ENCODE results near the gene NUBP2. TPM values are rescaled to one million over a fixed set of nuclear protein-coding genes. Genes with fewer than 3 reads are reported as not detected.

NUBP2 gene
- total RNA-seq, 1 donor from 2014 or later = 37.9 TPM

DNA sequence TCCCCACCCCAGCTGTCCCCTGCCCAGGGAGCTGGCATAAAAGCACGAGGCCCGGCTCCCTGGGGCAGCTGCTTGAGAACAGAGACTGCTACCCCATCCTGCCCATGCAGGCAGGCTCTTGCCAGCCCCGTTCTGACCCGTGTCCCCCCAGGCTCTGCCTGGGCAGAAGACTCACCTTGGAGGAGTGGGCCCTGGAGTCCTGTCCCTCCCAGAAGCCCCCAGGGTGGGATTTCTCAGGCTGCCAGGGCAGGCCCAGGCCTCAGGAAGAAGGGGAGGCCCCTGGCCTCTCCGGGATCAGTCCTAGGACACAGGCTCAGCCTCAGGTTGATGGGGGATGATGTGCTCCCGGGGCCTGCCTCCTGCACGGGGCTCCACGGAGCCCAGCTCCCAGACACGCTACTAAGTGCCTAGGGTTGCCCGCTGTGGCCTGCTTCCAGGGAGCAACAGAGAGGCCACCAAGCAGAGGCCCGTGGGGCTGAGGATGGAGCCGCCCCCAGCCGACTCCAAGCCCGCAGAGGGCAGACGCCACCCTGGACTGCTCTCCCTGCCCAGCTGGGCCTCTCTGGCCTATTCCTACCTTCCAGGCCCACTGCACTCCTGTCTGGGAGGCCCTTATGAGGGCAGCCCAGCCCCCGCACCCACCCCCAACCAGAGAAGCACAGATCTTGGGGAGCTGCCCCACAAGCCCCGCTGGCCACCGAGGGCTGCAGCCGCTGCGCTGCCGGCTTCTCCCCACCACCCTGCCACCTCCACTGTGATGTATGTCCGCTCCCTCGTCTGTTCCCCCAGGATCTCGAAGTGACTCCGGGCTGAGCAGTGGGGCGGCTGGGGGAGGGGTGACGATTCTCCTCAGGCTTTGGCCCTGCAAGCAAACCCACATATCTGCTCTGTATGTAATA lies 13.1 kb upstream of the NUBP2 start:
- intact Hi-C loops (cut with DNase I) = no loop called here
- DNase-seq (ENCODE audit: missing footprints) (no peak), ATAC-seq (no peak)

DNA sequence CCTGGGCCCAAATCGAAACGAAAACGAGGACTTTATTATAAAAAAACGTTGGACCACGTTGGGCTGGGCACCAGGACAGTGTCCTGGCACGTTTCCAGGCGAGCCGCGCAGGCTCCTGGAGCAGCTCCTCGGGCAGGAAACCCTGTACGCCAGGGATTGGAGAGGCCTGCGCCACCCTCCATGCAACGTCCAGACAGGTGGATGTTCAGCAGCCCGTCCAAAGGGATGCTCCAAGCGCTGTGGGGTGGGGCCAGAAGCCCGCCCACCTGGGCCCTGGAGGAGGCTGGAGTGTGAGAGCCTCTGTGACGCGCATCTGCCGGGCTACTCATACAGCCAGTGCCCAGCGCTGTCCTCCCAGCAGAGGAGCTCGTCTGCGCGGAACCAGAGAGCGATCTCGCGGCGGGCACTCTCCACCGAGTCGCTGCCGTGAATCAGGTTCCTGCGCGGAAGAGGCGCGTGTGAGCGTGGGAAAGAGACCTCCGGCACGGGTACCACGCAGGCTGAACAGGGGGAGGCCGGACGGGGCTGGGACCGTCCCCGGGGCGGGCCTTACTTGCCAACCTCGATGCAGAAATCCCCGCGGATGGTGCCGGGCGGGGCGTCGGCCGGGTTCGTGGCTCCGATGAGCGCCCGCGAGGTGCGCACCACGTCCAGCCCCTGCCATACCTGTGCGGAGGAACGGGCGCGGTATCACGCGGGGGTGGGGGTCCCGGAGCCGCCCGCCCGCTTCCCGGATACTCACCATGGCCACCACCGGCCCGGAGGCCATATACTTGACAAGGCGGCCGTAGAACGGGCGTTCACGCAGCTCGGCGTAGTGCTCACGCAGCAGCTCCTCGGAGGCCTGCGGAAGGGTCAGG lies 12.2 kb upstream of the NUBP2 start:
- intact Hi-C loops (cut with DNase I) = no loop called here
- peak; percentile 11 for ATAC-seq
- no peak for DNase-seq (ENCODE audit: missing footprints)

DNA sequence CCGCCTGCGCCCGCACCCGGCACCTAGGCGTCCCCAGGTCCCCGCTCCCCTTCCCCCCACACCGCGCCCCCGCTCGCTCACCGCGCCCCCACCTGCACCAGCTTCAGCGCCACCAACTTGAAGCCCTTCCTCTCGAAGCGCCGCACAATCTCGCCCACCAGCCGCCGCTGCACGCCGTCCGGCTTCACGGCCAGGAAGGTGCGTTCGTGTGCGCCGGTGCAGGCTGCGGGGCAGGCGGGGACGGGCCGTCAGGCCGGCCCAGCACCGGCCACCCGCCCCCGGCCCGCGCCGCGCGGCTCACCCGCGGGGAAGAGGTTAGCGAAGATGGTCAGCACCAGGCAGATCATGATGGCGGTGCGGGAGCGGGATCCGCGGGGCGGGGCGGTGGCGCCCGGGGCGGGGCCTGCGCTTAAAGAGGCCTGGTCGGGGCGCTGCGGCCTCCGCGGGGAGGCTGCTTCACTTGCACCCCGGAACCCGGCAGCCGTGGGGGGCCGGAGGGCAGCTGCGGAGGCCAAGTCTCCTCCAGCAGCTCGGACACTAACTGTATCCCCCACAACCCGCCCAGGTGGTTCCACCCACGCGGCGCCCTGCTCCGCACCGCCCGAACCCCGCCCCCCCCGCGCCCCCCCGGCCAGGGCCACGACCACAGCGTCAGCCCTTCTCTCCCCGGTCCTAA lies 11.4 kb upstream of the NUBP2 start, which contains the start of gene NME3:
Gene NME3 (minus strand): TSS at position 356 of the 676 bp plus-strand sequence. CDS start 9 bp downstream, at position 347.
- peak; percentile 93 for DNase-seq (ENCODE audit: missing footprints)
- peak; percentile 65 for ATAC-seq
- intact Hi-C loops (cut with DNase I) = no loop called here

DNA sequence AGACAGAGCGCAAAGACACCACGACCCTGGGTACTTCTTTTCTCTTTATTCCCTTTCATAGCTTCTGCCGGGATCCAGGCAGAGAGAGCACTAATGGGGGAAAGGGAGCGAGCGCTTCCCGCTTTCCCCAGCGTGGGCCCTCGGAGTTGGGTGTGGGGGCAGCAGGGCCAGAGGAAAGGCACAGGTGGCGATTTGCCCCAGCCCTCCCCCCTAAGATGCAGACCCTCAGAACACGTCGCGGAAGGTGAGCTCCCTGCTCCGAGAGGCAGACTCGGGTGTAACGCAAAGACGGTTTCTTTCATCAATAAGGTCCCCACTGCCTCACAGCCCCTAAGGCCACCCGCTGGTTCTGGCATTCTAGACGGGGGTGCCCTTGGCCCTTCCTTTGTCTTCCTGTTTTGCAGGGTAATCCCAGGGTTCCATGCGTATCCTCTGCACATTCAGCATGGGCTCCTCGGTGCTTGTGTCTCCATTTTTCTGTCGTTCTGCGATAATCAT lies 10.8 kb upstream of the NUBP2 start:
- ATAC-seq (no peak), DNase-seq (ENCODE audit: missing footprints) (no peak)
- intact Hi-C loops (cut with DNase I) = no loop called here

DNA sequence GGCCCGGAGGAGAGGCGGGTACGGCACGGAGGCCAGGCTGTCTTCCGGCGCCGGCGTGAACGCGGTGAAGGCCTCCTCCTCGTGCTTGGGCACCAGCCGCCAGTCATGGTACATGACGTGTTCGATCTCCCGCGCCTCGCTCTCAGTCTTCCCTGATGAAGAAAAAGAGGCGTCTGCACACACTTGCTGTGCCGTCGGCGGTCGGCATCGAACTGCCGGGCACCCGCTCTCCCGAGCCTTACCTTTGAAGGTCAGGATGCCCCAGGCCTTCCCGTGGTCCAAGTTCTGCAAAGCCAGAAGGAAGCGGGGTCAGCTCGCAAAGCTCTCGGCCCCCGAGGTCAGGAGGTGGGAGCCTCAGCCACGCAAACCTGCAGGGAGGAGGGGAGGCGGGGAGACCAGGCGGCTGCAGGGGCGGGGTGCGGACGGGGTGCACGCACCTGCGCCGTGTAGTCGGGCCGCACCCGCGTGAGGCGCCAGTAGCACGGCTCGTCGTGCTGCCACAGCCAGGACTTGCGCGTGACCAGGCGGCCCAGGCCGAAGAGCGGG lies 10.3 kb upstream of the NUBP2 start, which contains the start of gene EME2:
Gene EME2 (plus strand): TSS at position 449 of the 546 bp plus-strand sequence. CDS start 418 bp downstream, outside the sequence.
- ATAC-seq (no peak), DNase-seq (ENCODE audit: missing footprints) (no peak)
- intact Hi-C loops (cut with DNase I) = no loop called here

DNA sequence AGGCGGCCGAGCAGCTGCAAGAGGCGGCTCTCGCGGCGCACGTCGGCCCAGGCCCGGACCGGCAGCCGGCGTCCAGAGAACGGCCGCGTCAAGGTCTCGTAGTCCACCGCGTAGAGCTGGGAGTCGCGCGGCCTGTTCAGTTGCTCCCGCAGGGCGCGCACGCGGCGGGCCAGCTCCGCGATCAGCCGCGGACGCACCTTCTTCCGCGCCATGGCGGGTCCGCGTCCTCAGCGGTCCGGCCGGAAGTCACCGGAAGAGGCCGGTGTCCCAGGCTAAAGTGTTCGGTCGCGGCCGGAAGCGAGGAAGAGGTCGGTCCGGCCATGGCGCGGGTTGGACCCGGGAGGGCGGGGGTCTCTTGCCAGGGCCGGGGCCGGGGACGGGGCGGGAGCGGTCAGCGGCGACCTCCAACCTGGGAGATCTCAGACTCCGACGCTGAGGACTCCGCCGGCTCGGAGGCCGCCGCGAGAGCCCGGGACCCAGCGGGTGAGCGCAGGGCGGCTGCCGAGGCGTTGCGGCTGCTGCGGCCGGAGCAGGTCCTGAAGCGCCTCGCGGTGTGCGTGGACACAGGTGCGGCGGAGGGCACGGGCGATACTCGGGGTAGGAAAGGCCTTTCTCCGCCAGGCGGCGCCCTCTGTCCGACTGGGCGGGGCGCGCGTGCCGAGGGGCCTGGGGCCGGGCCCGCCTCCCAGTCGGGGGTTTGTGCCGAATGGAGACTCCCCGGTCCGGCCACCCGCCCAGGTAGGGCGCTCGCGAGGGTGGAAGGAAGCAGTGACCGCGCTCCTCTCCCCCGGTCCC lies 9.7 kb upstream of the NUBP2 start, which contains the start of gene MRPS34:
Gene MRPS34 (minus strand): TSS at position 227 of the 795 bp plus-strand sequence. CDS start 15 bp downstream, at position 212.
- intact Hi-C loops (cut with DNase I) = no loop called here
- peak; percentile 93 for DNase-seq (ENCODE audit: missing footprints)
- peak; percentile 70 for ATAC-seq

DNA sequence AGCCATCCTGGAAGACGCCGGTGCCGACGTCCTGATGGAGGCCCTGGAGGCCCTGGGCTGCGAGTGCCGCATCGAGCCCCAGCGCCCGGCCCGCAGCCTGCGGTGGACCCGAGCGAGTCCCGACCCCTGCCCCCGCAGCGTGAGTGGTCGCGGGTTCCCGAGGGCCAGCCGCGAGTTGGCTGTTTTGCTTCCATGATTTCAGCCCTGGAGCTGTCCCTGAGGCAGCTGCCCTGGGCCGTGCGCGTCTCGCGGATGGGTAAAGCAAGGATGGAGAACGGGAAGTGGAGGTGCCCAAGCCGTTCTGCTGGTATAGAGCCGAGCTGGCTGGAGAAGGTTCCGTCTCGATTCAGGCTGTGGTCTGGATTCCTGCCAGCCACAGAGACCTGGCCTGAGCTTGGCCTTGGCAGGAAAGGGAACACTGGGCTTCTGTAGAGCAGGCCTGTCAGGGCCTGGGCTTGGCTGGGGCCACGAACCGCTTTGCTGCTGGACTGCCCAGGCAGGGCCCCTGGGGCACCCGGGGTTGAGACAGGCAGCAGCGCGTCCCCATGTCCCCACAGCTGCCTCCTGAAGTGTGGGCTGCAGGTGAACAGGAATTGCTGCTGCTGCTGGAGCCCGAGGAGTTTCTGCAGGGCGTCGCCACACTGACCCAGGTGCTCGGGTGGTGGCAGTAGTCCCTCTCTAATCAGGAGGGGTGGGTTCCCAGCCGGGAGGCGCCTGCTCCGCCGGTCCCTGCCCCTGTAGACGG lies 8.9 kb upstream of the NUBP2 start:
- intact Hi-C loops (cut with DNase I) = no loop called here
- no peak for DNase-seq (ENCODE audit: missing footprints)
- ATAC-seq = no peak

DNA sequence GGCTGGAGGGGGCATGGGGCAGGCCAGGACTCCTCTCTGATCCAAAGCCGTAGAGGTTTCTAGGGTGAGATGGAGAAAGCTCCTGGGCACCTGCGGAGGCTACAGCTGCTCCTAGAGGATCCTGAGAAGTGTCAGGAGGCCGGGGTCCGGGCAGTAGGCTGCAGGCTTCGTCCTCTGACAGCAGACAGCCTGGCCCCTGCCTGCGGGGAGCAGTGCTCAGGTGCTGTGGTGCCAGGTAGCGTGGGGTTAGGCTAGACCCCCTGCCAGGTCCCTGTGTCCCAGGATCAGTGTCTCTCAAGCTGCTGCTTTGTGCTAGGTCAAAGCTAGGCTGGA lies 8.3 kb upstream of the NUBP2 start:
- intact Hi-C loops (cut with DNase I) = no loop called here
- ATAC-seq = no peak
- no peak for DNase-seq (ENCODE audit: missing footprints)

DNA sequence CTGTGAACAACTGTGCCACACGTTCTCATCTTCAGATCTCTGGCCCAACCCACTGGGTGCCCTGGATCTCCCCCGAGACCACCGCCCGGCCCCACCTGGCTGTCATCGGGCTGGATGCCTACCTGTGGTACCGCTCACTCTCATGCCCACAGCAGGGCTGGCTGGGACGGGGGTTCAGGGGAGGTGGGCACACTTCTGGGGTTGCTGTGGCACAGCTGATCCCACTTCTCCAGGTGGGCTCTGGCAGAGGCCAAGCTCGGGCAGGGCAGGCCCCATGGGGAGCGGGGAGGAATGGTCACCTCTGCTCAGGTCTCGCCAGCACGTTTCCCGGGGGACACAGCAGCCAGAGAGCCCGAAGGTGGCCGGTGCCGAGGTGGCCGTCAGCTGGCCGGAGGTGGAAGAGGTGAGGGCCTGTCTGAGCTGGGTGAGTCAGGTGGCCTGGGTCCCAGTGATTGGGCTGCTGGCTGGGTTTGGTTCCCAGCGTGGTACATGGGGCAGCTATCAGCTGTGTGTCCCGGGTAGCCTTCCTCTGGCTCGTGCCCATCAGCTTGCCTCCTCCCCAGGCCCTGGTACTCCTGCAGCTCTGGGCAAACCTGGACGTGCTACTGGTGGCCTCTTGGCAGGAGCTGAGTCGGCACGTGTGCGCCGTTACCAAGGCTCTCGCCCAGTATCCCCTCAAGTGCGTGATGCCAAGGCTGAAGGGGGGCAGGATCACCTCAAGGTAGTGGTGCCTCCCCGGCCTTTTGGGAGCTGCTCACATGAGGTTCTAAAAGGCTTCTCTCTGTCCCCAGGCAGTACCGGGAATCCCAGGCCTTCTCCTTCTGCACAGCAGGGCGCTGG lies 7.5 kb upstream of the NUBP2 start:
- ATAC-seq (no peak), DNase-seq (ENCODE audit: missing footprints) (peak; percentile 30)
- intact Hi-C loops (cut with DNase I) = no loop called here

DNA sequence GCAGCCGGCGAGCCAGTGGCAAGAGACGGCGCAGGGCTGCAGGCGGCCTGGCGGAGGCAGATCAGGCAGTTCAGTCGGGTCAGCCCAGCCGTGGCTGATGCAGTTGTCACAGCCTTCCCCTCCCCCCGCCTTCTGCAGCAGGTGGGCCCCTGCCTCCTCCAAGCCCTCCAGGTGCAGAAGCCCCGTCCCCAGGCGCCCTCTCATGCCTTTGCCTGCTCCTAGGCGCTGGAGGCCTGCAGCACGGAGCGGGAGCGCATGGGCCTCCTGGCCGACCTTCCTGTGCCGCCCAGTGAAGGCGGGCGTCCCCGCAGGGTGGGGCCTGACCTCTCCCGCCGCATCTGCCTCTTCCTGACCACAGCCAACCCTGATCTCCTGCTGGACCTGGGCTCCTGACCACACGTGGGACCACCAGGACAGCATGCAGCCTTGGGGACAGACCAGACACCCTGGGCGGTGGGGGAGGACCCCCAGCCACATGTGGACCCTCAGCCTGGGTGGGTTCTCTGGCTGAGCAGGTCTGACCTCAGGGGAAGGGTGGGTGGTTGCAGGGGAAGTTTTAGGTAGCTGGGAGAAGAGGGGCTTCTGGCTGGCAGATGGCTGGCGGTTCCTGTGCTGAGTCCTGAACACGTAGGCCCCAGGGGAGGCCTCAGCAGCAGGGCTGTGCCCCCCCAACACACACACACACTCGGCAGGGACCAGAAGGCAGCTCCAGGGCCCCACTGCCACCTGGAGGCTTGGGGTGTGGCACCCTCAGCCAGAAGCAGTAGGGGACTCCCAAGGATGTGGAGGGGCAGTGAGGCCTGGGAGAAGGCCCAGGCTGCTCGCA lies 6.7 kb upstream of the NUBP2 start:
- DNase-seq (ENCODE audit: missing footprints) = peak; percentile 18
- no peak for ATAC-seq
- intact Hi-C loops (cut with DNase I) = no loop called here

DNA sequence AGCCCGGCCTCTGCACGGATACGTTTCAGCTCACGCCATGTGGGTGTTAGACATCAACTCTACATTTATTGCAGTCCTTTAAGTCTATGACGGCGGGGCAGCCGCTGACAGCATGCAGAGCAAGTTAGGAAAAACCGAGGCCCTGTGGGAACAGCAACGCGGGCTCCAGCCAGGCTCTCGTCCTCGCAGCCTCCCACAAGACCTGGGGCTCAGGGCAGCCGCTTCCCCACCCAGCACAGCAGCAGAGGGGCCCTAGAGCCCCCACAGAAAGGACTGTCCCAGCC lies 6.1 kb upstream of the NUBP2 start:
- ATAC-seq = no peak
- intact Hi-C loops (cut with DNase I) = no loop called here
- peak; percentile 49 for DNase-seq (ENCODE audit: missing footprints)

DNA sequence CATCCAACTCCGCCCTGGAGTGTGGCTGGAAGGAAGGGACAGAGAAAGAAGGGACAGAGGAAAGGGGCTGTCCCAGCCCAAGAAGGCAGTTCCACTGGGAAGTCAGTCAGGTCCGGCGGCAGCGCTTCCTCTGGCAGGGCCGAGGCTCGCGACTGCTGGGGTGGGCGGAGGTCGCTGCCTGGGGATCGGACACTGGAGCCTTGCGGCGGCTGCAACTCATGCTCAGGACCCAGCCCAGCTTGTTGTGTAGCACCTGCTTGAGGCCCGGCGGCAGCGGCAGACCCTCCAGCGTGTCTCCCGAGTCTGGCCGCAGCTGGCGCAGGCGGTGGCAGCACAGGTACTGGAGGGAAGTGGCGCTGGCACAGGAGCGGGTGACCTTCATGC lies 5.8 kb upstream of the NUBP2 start:
- intact Hi-C loops (cut with DNase I) = no loop called here

DNA sequence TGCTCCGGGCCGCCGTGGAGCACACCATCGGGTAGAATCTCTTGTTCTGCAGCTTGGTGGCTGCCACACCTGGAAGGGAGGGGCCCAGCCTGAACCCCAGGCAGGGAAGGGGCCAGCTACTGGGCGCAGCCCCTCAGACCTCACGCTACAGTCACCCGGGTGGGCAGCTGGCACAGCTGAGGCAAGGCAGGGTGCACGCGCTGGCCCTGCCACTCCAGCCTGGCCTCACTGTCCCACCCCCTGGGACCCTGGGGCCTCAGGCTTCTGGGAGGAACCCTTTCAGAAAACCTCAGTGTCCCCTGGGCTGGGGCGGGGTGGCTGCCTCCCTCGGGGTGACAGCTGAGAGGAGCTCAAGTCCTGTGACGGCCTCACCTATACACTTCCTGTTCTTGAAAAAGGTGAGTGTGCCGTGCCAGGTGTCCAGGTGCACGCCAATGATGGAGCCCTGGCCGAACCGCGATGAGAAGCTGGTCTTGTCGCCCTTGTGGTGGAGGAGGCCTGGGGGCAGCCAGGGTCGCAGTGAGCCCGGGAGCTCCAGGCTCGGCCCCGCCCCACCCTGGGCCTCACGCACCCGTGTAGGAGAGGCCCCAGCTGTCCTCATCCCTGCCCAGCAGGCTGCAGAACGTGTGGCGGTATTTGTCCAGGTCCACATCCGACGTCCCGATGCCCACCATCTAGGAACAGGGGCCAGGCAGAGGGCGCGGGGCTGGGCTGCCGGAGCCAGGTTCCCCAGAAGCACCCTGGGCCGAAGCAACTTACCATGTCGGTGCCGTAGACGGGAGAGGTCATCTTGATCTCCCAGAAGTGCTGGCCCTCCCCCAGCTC lies 5.2 kb upstream of the NUBP2 start:
- ATAC-seq = no peak
- intact Hi-C loops (cut with DNase I) = no loop called here
- DNase-seq (ENCODE audit: missing footprints) = peak; percentile 64

More for the DNA sequence above, 5.8 kb upstream of the NUBP2 start:
- ATAC-seq (no peak), DNase-seq (ENCODE audit: missing footprints) (peak; percentile 74)

DNA sequence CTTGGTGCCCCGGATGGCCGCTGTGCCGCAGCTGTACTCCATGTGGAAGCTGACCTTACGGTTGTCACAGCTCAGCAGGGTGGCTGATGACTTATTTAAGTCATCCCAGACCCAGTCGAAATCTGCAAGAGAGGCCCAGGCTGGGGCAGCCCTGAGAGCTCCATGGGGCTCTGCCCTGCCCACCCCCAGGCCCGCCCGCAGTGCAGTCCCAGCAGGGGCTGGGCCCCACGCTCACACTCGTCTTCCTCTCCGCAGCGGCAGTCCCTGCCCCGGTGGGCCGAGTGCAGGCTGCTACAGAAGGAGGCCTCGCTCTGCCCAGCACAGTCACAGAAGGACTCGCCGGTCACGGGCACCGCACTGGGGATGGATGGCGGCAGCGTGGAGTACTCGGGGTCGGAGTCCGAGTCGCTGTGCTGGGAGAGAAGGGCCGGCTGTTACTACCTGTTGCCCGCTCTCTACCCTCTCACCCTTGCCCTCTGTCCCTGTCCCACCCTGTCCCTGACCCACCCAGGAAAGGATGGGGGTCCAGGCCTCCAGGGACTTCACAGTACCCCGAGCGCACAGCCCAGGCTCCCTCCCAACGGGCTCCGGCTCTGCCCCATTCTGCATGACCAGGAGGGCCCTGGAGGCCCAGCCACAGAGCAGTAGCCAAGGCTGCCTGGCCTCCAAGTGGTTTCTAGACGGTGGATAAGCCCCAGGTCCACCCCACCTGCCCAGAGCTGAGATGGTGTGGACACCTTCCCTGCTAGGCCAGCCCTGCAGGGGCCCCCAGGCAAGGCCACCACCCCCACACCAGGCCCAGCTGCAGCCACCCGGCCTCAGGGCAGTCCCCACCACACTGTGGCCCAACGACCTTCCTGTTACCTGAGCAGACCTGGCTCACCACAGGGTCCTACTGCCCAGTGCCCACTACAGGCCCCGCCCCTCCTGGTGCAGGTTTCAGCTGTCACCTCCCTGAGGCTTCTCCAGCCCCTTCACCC lies 4.3 kb upstream of the NUBP2 start:
- ATAC-seq (no peak), DNase-seq (ENCODE audit: missing footprints) (peak; percentile 60)
- intact Hi-C loops (cut with DNase I) = no loop called here

Data from Right ventricle myocardium inferior (tissue), 1 donor.